BE2C (cell line): Measurements from ENCODE around the gene ANKRD44.

Source experiments
- DNase-seq: peaks from one replicate; pipeline ENCODE4 v3.0.0-alpha.2; 2020
- H3K27me3 ChIP-seq: fragments of 250-450 bp; sonication (Bioruptor Pico); 2 replicates; pipeline ENCODE4 v1.5.1; 2020; ENCODE audit warnings: mild to moderate bottlenecking
- H3K36me3 ChIP-seq: fragments of 250-450 bp; sonication (Bioruptor Pico); 2 replicates; pipeline ENCODE4 v1.5.1; 2020; ENCODE audit warnings: mild to moderate bottlenecking
- H3K4me1 ChIP-seq: fragments of 250-450 bp; sonication (Bioruptor Pico); 2 replicates; pipeline ENCODE4 v1.5.1; 2020
- H3K4me3 ChIP-seq: 2 replicates; pipeline ENCODE4 v1.5.1; 2011; ENCODE audit warnings: low read depth, low read length
- H3K9me3 ChIP-seq: fragments of 250-450 bp; sonication (Bioruptor Pico); 2 replicates; pipeline ENCODE4 v1.5.1; 2020
- TF ChIP-seq, protein P1 (sequence below): IDR thresholded peaks from 2 replicates; pipeline ENCODE4 v1.5.1; 2012; ENCODE audit warnings: mild to moderate bottlenecking, low read depth, low read length

The ANKRD44 gene

DNA sequence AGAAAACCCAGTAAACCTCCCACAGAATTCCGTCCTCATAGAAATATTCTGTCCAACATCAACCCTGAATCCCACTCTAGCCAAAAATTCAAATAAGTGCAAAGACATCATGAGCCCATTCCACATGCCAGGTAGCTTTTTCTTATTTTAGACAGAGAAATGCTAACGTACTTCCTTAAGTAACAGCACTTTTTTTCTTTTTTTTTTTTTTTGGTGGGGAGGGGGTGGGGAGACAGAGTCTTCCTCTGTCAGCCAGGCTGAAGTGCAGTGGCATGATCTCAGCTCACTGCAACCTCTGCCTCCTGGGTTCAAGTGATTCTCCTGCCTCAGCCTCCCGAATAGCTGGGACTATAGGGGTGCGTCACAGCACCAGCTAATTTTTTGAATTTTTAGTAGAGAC, 45.5 kb downstream of the ANKRD44 start:
- Histone ChIP-seq H3K4me3 (no peak overlapping the region), H3K27me3 (no peaks in the 10 kb centered on the region), H3K9me3 (no peaks in the 10 kb centered on the region), H3K36me3 (no peaks in the 10 kb centered on the region), H3K4me1 (peaks cover 7% of the 10 kb centered on the region; the same call in 1 of the 2 replicates)
- no peak for DNase-seq
- TF ChIP-seq, protein P1, sequence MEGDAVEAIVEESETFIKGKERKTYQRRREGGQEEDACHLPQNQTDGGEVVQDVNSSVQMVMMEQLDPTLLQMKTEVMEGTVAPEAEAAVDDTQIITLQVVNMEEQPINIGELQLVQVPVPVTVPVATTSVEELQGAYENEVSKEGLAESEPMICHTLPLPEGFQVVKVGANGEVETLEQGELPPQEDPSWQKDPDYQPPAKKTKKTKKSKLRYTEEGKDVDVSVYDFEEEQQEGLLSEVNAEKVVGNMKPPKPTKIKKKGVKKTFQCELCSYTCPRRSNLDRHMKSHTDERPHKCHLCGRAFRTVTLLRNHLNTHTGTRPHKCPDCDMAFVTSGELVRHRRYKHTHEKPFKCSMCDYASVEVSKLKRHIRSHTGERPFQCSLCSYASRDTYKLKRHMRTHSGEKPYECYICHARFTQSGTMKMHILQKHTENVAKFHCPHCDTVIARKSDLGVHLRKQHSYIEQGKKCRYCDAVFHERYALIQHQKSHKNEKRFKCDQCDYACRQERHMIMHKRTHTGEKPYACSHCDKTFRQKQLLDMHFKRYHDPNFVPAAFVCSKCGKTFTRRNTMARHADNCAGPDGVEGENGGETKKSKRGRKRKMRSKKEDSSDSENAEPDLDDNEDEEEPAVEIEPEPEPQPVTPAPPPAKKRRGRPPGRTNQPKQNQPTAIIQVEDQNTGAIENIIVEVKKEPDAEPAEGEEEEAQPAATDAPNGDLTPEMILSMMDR: no peak

DNA sequence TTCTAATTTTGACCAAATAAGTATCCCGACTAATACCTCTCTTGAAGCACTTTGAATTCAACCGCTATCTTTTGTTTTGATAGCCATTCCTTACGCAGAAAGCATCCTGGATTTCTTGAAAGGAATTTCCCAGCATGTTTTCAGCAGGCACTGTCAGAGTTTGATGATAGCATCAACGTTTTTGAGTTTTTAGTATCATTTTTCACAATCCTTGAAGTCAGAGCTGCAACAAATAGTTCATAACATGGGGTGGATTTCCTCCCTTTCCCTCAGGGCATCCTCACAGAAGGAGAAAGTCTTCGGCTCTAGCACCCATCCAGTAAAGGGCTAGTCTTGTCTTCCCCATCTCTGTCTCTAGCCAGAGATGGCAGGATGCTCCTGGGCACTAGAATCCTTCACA, 46.2 kb downstream of the ANKRD44 start:
- H3K4me1 ChIP-seq: peaks cover 2% of the 10 kb centered on the region; the same call in 1 of the 2 replicates
- H3K9me3 ChIP-seq: no peaks in the 10 kb centered on the region
- no peaks in the 10 kb centered on the region for H3K36me3 ChIP-seq
- no peak overlapping the region for H3K4me3 ChIP-seq
- TF ChIP-seq, protein P1: no peak
- H3K27me3 ChIP-seq: no peaks in the 10 kb centered on the region
- DNase-seq: no peak

DNA sequence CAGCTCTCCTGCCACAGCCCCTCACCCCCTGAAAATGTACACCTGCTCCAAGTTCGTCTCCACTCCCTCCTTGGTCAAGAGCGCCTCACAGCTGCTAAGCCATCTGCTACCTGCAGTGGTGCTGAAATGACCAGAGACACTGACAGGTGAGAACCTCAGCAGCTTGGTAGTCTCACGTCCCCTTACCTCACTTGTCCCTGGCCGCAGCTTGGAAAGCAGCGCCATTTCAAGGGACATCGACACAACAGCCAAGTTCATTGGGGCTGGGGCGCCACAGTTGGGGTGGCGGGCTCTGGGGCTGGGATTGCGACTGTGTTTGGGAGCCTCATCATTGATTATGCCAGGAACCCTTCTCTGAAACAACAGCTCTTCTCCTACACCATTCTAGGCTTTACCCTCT, 47.5 kb downstream of the ANKRD44 start:
- DNase-seq: no peak
- Histone ChIP-seq H3K4me1 (no peaks in the 10 kb centered on the region; the same call in 1 of the 2 replicates), H3K9me3 (no peaks in the 10 kb centered on the region), H3K4me3 (no peak overlapping the region), H3K36me3 (no peaks in the 10 kb centered on the region), H3K27me3 (no peaks in the 10 kb centered on the region)
- TF ChIP-seq, protein P1: no peak

DNA sequence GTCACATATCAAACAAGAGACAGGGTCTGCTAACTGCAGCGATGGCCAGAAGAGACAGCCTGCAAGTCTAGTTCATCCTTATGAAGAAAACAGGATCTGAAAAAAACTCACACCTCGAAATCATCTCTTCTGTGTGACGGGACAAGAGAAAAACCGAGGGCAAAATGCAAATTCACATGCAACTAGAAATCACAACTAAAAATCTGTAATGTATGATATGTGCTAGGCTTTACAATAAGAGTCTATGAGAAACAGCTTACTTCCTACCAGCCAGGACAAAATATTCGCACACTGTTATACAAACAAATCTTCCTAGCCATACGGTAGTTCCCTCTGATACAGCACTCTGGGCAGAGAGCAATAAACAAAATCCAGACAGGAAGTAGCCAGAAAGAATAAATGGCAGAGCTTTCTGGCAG, 48.8 kb downstream of the ANKRD44 start:
- Histone ChIP-seq H3K4me1 (no peaks in the 10 kb centered on the region; the same call in 1 of the 2 replicates), H3K36me3 (no peaks in the 10 kb centered on the region), H3K27me3 (no peaks in the 10 kb centered on the region), H3K9me3 (no peaks in the 10 kb centered on the region), H3K4me3 (peak overlapping the region; percentile 19)
- TF ChIP-seq, protein P1: no peak
- DNase-seq: no peak

DNA sequence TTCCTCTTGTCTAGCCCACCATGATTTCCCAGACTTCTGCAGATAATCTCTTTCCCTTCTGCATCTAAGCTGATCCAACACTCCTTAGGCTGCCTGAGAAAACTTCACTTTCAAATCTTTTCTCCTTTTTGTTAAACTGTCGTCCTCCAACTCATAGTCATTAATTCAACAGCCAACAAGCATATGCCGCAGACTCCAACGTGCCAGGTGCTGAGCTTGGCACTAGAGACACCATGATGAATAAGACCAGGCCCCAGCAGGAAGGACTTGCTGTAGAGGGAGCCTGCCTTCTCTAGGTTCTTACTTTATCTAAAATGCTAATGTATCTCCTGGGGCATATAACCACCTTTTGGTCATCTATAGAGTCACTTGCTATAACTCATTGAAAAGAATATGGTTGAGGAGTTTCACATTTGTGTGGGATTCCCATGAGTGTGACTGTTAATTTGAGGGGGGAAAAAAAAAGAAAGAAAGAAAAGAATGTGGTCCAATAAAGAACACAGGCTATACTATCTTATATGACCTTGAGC, 51.0 kb downstream of the ANKRD44 start:
- TF ChIP-seq, protein P1: no peak
- Histone ChIP-seq H3K9me3 (no peaks in the 10 kb centered on the region), H3K4me3 (no peak overlapping the region), H3K27me3 (no peaks in the 10 kb centered on the region), H3K4me1 (peaks cover 17% of the 10 kb centered on the region), H3K36me3 (no peaks in the 10 kb centered on the region)
- DNase-seq: no peak

DNA sequence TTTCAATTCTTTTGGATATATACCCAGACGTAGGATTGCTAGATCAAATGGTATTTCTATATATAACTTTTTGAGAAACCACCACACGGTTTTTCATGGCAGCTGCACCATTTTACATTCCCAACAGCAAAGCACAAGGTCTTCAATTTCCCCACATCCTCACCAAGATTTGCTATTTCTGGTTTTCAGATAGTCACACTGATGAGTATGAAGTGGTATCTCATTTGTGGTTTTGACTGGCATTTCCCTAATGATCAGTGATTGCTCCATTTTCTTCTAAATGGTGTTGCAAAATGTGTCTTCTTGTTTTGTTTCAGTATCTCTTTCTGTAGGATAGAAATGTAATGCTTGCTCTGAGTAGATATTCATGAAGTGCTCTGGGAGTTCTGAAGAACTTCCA, 52.0 kb downstream of the ANKRD44 start:
- no peak overlapping the region for H3K4me3 ChIP-seq
- peaks cover 17% of the 10 kb centered on the region for H3K4me1 ChIP-seq
- H3K27me3 ChIP-seq: no peaks in the 10 kb centered on the region
- H3K36me3 ChIP-seq: no peaks in the 10 kb centered on the region
- no peak for DNase-seq
- TF ChIP-seq, protein P1: no peak
- no peaks in the 10 kb centered on the region for H3K9me3 ChIP-seq
